ENCODE results near the gene KIAA1671. TPM values are rescaled to one million over a fixed set of nuclear protein-coding genes. Genes with fewer than 3 reads are reported as not detected.

The KIAA1671 gene
- polyA plus RNA-seq, 1 donor from 2014 or later = 3.0 TPM

DNA sequence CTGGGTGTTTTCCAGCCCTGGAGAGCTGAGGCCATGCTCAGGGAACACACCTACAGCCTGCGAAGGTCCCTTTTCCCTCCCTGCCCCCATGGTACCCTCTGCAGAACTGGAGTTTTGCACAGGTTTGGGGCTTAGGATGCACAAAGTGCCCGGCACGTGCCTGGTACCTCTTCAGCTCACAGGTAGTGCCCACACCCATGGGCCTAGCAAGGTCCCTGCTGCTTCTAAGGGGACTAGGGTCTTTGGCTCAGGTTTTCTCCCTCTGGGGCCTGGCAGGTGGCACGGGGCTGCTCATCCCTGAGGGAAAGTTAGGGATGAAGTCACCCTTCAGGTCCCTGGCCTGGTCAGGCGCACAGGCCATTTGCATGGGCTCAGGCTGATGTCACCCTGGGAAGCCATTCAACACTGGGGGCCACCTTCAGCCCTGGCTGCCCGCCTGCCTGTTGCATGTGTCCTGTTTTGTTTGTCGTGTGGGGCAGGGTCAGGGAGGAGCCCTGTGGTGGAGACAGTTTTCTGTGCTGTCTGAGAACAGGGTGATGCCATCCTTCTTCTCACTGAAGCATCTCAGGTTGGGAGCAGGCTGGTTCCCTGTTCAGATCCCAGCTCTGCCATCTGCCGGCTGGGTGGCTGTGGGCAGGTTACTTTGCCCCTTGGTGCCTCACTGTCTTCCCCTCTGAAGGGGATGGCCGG is 178.8 kb downstream of the KIAA1671 start:
- no peaks in the 10 kb centered on the region for H3K9me3 ChIP-seq (ENCODE audit: low read length)
- H3K4me3 ChIP-seq (ENCODE audit: low read length) = no peak overlapping the region
- no peak overlapping the region for H2AFZ ChIP-seq (ENCODE audit: low read depth, low read length)
- no peak overlapping the region for H3K27ac ChIP-seq (ENCODE audit: low read length)
- H4K20me1 ChIP-seq (ENCODE audit: insufficient read depth) = no peaks in the 10 kb centered on the region
- H3K9me2 ChIP-seq (ENCODE audit: insufficient read depth, low read length) = no peaks in the 10 kb centered on the region
- H3K27me3 ChIP-seq (ENCODE audit: insufficient read depth, low read depth, low read length) = no peaks in the 10 kb centered on the region
- no peaks in the 10 kb centered on the region for H3F3A ChIP-seq (ENCODE audit: insufficient read depth, low read length, poor library complexity, severe bottlenecking)
- H3K4me2 ChIP-seq (ENCODE audit: low read length) = no peak overlapping the region
- TF ChIP-seq, protein P1, sequence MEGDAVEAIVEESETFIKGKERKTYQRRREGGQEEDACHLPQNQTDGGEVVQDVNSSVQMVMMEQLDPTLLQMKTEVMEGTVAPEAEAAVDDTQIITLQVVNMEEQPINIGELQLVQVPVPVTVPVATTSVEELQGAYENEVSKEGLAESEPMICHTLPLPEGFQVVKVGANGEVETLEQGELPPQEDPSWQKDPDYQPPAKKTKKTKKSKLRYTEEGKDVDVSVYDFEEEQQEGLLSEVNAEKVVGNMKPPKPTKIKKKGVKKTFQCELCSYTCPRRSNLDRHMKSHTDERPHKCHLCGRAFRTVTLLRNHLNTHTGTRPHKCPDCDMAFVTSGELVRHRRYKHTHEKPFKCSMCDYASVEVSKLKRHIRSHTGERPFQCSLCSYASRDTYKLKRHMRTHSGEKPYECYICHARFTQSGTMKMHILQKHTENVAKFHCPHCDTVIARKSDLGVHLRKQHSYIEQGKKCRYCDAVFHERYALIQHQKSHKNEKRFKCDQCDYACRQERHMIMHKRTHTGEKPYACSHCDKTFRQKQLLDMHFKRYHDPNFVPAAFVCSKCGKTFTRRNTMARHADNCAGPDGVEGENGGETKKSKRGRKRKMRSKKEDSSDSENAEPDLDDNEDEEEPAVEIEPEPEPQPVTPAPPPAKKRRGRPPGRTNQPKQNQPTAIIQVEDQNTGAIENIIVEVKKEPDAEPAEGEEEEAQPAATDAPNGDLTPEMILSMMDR (IDR thresholded peaks at IDR 0.05; ENCODE audit: poor library complexity, severe bottlenecking) = no peak
- TF ChIP-seq REST (IDR thresholded peaks at IDR 0.05; ENCODE audit: borderline replicate concordance) (no peak), TAF1 (IDR thresholded peaks at IDR 0.05; ENCODE audit: low read depth) (no peak), SMC3 (conservative IDR thresholded peaks at IDR 0.05; ENCODE audit: poor library complexity) (no peak), MXI1 (conservative IDR thresholded peaks at IDR 0.05; ENCODE audit: poor library complexity, severe bottlenecking) (no peak), EZH2 (IDR thresholded peaks at IDR 0.05; ENCODE audit: borderline replicate concordance, insufficient read depth, low read length, poor library complexity, severe bottlenecking) (no peak), POLR2AphosphoS5 (IDR thresholded peaks at IDR 0.05) (no peak), EP300 (conservative IDR thresholded peaks at IDR 0.05; ENCODE audit: poor library complexity, severe bottlenecking) (no peak), RAD21 (conservative IDR thresholded peaks at IDR 0.05) (no peak)
- no peaks in the 10 kb centered on the region for H3K36me3 ChIP-seq (ENCODE audit: insufficient read depth, low read length)
- no peak overlapping the region for H3K9ac ChIP-seq (ENCODE audit: low read length)
- no peaks in the 10 kb centered on the region for H3K79me2 ChIP-seq (replicated peaks; ENCODE audit: insufficient read depth, low read length)

- Histone ChIP-seq H3K9me3 (ENCODE audit: low read length) (no peaks in the 10 kb centered on the region), H3K4me3 (ENCODE audit: low read length) (no peak overlapping the region), H3K27ac (ENCODE audit: low read length) (no peak overlapping the region)
These were observed 181.5 kb downstream of the KIAA1671 start for GRCh38 chr22:25134028-25134427.

More at GRCh38 chr22:25134028-25134427, 181.5 kb downstream of the KIAA1671 start:
- Histone ChIP-seq H3K79me2 (replicated peaks; ENCODE audit: insufficient read depth, low read length) (no peaks in the 10 kb centered on the region), H3K4me2 (ENCODE audit: low read length) (no peak overlapping the region), H3K9ac (ENCODE audit: low read length) (no peak overlapping the region), H2AFZ (ENCODE audit: low read depth, low read length) (no peak overlapping the region), H4K20me1 (ENCODE audit: insufficient read depth) (no peaks in the 10 kb centered on the region), H3K36me3 (ENCODE audit: insufficient read depth, low read length) (no peaks in the 10 kb centered on the region), H3K9me2 (ENCODE audit: insufficient read depth, low read length) (no peaks in the 10 kb centered on the region), H3F3A (ENCODE audit: insufficient read depth, low read length, poor library complexity, severe bottlenecking) (no peaks in the 10 kb centered on the region), H3K27me3 (ENCODE audit: insufficient read depth, low read depth, low read length) (no peaks in the 10 kb centered on the region)
- TF ChIP-seq REST (IDR thresholded peaks at IDR 0.05; ENCODE audit: borderline replicate concordance) (no peak), TAF1 (IDR thresholded peaks at IDR 0.05; ENCODE audit: low read depth) (no peak), POLR2AphosphoS5 (IDR thresholded peaks at IDR 0.05) (no peak), EP300 (conservative IDR thresholded peaks at IDR 0.05; ENCODE audit: poor library complexity, severe bottlenecking) (no peak), EZH2 (IDR thresholded peaks at IDR 0.05; ENCODE audit: borderline replicate concordance, insufficient read depth, low read length, poor library complexity, severe bottlenecking) (no peak), MXI1 (conservative IDR thresholded peaks at IDR 0.05; ENCODE audit: poor library complexity, severe bottlenecking) (no peak), SMC3 (conservative IDR thresholded peaks at IDR 0.05; ENCODE audit: poor library complexity) (no peak), RAD21 (conservative IDR thresholded peaks at IDR 0.05) (no peak)
- TF ChIP-seq, protein P1 (IDR thresholded peaks at IDR 0.05; ENCODE audit: poor library complexity, severe bottlenecking) = no peak
